M059J (cell line): Measurements from ENCODE around the gene GABRP. TPM values are rescaled to one million over a fixed set of nuclear protein-coding genes. Genes with fewer than 3 reads are reported as not detected.

ENCODE experiments used
- DNase-seq: peaks from one replicate; pipeline ENCODE4 v3.0.0-alpha.2; 2012; ENCODE audit warnings: low read depth
- total RNA-seq: library from RNA; depleted of rRNA; stranded (reverse); fragments of >200 nt; shearing (Covaris generic); gene quantifications from 2 replicates; pipeline ENCODE4 v1.2.3, GENCODE V29; 2014; rRNA removed

The GABRP gene
- total RNA-seq, 1 experiment from 2014 or later = not detected

GRCh38 chr5:170861667-170861916 is 78.1 kb downstream of the GABRP start:
- DNase-seq = no peak

DNA sequence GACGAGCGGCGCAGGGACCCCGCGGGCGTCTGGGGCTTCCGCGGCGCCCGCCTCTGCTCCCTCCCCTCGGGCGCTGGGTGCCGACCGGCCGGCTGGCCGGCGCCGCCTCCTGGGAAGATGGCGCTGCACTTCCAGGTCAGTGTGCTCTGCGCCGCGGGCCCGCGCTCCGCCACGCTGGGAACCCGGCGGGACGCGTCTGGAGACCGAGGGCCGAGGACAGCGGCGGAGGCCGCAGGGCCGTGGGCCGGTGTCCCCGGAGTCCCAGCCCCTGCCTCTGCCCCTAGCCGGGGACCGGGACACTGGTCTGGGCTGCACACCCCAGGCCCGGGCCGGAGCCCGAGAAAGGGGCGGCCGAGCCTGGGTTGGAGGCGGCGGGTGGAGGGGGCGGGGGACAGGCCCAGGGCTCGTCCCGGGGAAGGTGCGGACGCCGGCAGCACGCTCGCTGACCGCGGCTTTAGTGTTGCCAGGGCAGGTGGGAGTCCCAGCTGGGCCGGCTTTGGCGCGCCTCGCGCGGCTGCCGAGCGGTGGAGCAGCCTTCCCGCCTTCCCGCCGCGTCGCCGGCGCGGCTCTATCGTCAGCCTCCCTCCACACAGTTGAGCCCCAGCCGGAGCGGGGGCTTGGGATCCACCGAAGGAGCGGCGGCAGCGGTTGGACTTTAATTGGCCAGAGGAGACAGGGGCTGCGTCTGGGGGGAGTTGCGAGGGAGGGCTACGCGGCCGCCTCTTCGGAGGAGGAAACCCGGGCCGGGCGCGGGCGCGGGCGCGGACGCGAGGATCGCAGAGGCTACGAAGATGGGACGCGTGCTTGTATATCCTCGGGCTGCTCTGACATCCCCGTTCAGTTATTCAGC is 78.6 kb downstream of the GABRP start, which contains the start of gene RANBP17:
Gene RANBP17, plus strand, starts transcription at position 102 of the 850 bp plus-strand sequence.
- DNase-seq = no peak

GRCh38 chr5:170863646-170864045 is 80.1 kb downstream of the GABRP start:
- DNase-seq = no peak

Other genes starting within 250 kb of the GABRP start
- gene RANBP17, start 78.3 kb downstream of the GABRP start, total RNA-seq = not detected in 2 replicates